ENCODE measurements around the gene ATF7. TPM values are rescaled to one million over a fixed set of nuclear protein-coding genes. Genes with fewer than 3 reads are reported as not detected.
"Not testable (repeated sequence)": the region's sequence is repeated elsewhere in the genome, so short reads cannot be mapped to it uniquely, and the experiment has no call there.

The ATF7 gene
- total RNA-seq, 3 donors from 2014 or later: 31.4 to 34.1 (median 33.4) TPM

DNA sequence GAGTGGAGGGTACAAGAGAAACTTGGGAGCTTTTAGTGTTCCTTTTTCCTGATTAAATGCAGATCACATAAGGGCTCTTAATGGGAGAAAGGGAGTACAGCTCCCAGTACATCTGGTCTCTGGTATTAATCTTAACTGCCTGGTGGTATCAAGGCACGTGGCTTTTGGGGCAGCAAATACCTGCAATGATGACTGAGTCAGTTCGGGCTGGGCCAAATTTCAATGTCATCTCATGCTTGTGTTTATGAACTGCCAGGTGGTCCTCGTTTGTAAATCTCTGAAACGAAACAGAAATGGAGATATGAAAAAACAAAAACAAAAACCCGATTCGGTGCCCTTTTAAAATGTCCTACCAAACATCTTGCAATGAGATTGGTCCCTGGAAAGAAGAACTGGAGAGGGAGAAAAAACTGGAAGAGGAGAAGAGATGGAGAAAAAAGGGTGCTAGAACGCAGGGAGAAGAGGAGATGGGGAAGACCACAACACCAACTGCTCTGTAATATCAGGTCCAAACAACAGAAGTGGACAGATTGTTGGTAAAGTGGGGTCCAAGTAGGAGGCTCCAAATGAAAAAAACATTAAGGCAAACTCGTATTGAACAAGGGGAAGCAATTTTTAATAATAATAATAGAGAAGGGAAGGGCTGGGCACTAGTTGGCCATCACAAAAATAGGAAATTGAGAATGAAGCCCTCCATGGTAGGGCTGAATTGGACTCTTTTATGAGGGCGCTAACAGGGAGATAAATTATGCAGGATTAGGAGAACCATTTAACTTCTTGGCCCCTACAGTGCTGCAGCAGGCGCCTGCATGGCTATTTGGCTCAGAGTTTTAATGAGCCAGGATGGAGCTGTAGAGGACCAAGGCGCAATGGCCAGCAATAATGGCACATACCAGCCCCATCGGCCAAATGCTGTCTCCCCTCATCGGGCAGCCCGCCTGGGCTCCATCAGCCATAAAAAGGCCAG is 73.5 kb downstream of the ATF7 start:
- H3K4me1 ChIP-seq: peaks cover 0 to under 1% of the 10 kb centered on the region in 2 donors
- no peak for DNase-seq (ENCODE audit: low spot score in 2 of 2)
- H3K4me3 ChIP-seq: no peak overlapping the region
- intact Hi-C loops (cut with DNase I; ENCODE audit: low total_unique reads): no loop called here
- no peaks in the 10 kb centered on the region for H3K27me3 ChIP-seq
- H3K36me3 ChIP-seq: no peaks in the 10 kb centered on the region
- TF ChIP-seq POLR2A (IDR thresholded peaks at IDR 0.05) (no peak), CTCF (IDR thresholded peaks at IDR 0.05) (no peak), POLR2AphosphoS5 (IDR thresholded peaks at IDR 0.05) (no peak)
- H3K9me3 ChIP-seq: no peaks in the 10 kb centered on the region
- no peak overlapping the region for H3K27ac ChIP-seq

GRCh38 chr12:53551889-53552291 is 74.3 kb downstream of the ATF7 start:
- no peaks in the 10 kb centered on the region for H3K36me3 ChIP-seq
- no peak overlapping the region for H3K4me3 ChIP-seq
- intact Hi-C loops (cut with DNase I; ENCODE audit: low total_unique reads): no loop called here
- H3K27ac ChIP-seq: peak overlapping the region in 1 of 2 donors; percentile 3
- H3K9me3 ChIP-seq: no peaks in the 10 kb centered on the region
- no peaks in the 10 kb centered on the region for H3K4me1 ChIP-seq
- H3K27me3 ChIP-seq: no peaks in the 10 kb centered on the region
- no peak for DNase-seq (ENCODE audit: low spot score in 2 of 2)
- TF ChIP-seq POLR2A (IDR thresholded peaks at IDR 0.05) (no peak), POLR2AphosphoS5 (IDR thresholded peaks at IDR 0.05) (no peak), CTCF (IDR thresholded peaks at IDR 0.05) (no peak)

DNA sequence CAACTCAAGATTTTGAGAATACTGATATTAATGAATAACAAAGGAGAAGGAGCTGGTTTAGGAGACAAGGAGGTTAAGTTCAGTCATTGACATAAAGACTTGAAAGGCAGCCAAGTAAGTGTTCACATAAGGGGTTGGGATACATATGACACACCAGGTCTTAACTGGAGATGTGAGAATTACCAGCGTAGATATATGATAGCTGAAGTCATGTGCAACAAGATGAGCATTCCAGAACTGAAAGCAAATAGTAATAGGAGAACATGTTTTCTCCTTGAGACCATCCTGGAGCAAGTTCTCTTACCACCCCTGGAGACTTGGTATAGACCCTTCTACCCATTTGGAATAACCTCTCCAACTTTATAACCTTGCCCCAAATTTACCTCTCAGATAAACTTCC is 75.6 kb downstream of the ATF7 start:
- TF ChIP-seq POLR2AphosphoS5 (IDR thresholded peaks at IDR 0.05) (no peak), CTCF (IDR thresholded peaks at IDR 0.05) (no peak), POLR2A (IDR thresholded peaks at IDR 0.05) (no peak)
- no peak for DNase-seq (ENCODE audit: low spot score in 2 of 2)
- H3K9me3 ChIP-seq: no peaks in the 10 kb centered on the region
- H3K4me1 ChIP-seq: no peaks in the 10 kb centered on the region
- H3K27me3 ChIP-seq: no peaks in the 10 kb centered on the region
- no peak overlapping the region for H3K27ac ChIP-seq
- intact Hi-C loops (cut with DNase I; ENCODE audit: low total_unique reads): no loop called here
- no peak overlapping the region for H3K4me3 ChIP-seq
- no peaks in the 10 kb centered on the region for H3K36me3 ChIP-seq

DNA sequence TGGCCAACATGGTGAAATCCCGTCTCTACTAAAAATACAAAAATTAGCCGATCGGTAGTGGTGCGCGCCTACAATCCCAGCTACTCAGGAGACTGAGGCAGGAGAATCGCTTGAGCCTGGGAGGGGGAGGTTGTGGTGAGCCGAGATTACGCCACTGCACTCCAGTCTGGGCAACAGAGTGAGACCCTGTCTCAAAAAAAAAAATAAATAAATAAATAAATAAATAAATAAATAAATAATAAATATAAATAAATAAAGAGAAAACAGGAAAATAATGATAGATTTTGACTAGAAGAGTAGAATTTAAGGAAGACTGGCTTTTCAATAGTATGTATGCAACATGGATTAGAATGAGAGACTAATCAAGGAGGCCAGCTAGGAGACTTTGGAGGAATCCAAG is 76.1 kb downstream of the ATF7 start:
- DNase-seq (ENCODE audit: low spot score in 2 of 2); H3K9me3 ChIP-seq; H3K4me1 ChIP-seq; intact Hi-C loops (cut with DNase I; ENCODE audit: low total_unique reads); H3K4me3 ChIP-seq; H3K27me3 ChIP-seq; H3K27ac ChIP-seq; H3K36me3 ChIP-seq: not testable (repeated sequence)

- H3K27ac ChIP-seq; H3K4me3 ChIP-seq; H3K36me3 ChIP-seq; H3K9me3 ChIP-seq; H3K4me1 ChIP-seq; H3K27me3 ChIP-seq; DNase-seq (ENCODE audit: low spot score in 2 of 2): not testable (repeated sequence)
- intact Hi-C loops (cut with DNase I; ENCODE audit: low total_unique reads): loop anchor here (5.0 kb wide), 1 partner anchor 129 kb away; the partner anchor contains the start of gene ATP5MC2
Observed at GRCh38 chr12:53548354-53548753, 77.8 kb downstream of the ATF7 start.

DNA sequence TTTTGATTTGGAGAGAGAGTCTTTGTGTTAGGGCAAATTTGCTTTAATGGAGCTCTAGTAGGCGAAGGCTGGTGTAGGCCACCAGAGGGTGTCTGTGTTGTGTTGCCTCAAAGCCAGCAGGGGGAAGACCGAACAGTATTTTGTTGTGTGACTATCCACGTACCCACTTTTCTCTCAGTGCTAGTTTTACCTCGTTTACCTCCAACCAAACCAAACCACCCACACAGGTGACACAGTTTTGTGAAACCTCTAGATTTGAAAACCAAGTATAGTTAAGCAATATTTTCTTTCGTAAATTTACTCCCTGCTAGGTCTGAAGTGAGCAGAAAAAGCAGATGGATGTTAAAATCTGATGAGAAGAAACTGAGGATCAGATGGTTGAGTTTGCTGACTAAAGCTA is 82.6 kb downstream of the ATF7 start:
- peak overlapping the region; percentile 78 to 86 for H3K27ac ChIP-seq
- peaks cover 10% of the 10 kb centered on the region for H3K36me3 ChIP-seq
- no peak overlapping the region for H3K4me3 ChIP-seq

More for the DNA sequence above, 82.6 kb downstream of the ATF7 start:
- no peaks in the 10 kb centered on the region for H3K9me3 ChIP-seq
- DNase-seq (ENCODE audit: low spot score in 2 of 2): peak; percentile 56 to 63
- TF ChIP-seq POLR2AphosphoS5 (IDR thresholded peaks at IDR 0.05): peak in 1 of 3 donors; percentile 67
- peak; percentile 74 to 98 (median 98) for TF ChIP-seq CTCF (IDR thresholded peaks at IDR 0.05)
- no peak for TF ChIP-seq POLR2A (IDR thresholded peaks at IDR 0.05)
- no peaks in the 10 kb centered on the region for H3K27me3 ChIP-seq
- intact Hi-C loops (cut with DNase I; ENCODE audit: low total_unique reads): no loop called here
- H3K4me1 ChIP-seq: peaks cover 0 to 10% of the 10 kb centered on the region in 2 donors

Data from breast epithelium (tissue), 4 donors.